Small intestine (tissue), 7 donors: ENCODE results near the gene CALHM1. TPM values are rescaled to one million over a fixed set of nuclear protein-coding genes. Genes with fewer than 3 reads are reported as not detected.

Source experiments
- DNase-seq, 2 donors: peaks; one replicate each; pipeline versions ENCODE4 v3.0.0 to v3.0.0-alpha.2; 2013
- FAIRE-seq: peaks from 2 replicates; lab custom pipeline; 2012; peaks lifted over from hg19 to GRCh38; lab: Jason Lieb, UNC
- H3K27ac ChIP-seq, 3 donors: one replicate each; pipeline ENCODE4 v1.5.1; 2013; ENCODE audit warnings: low read length in 2 of 3, mild to moderate bottlenecking in 2 of 3, control low read depth in 1 of 3, inconsistent platforms in 1 of 3, low read depth in 1 of 3, moderate library complexity in 1 of 3
- H3K27me3 ChIP-seq, 3 donors: one replicate each; pipeline ENCODE4 v1.6.1; 2013; ENCODE audit warnings: low read length in 3 of 3, inconsistent platforms in 1 of 3; ENCODE audit not compliant: control insufficient read depth in 3 of 3, insufficient read depth in 3 of 3
- H3K36me3 ChIP-seq, 3 donors: one replicate each; pipeline ENCODE4 v1.6.1; 2013; ENCODE audit warnings: low read length in 3 of 3, inconsistent platforms in 1 of 3, low read depth in 1 of 3, mild to moderate bottlenecking in 1 of 3, moderate library complexity in 1 of 3; ENCODE audit not compliant: control insufficient read depth in 3 of 3, insufficient read depth in 2 of 3
- H3K4me1 ChIP-seq, 3 donors: one replicate each; pipeline ENCODE4 v1.6.1; 2013; ENCODE audit warnings: low read length in 2 of 3, inconsistent platforms in 1 of 3, low read depth in 1 of 3, mild to moderate bottlenecking in 1 of 3, moderate library complexity in 1 of 3; ENCODE audit not compliant: control insufficient read depth in 3 of 3, insufficient read depth in 2 of 3
- H3K4me3 ChIP-seq, 3 donors: one replicate each; pipeline ENCODE4 v1.5.1; 2013; ENCODE audit warnings: low read length in 3 of 3, control low read depth in 1 of 3, inconsistent platforms in 1 of 3, low read depth in 1 of 3, mild to moderate bottlenecking in 1 of 3, moderate library complexity in 1 of 3
- H3K9me3 ChIP-seq, 2 donors: one replicate each; pipeline ENCODE4 v1.6.1; 2013; ENCODE audit warnings: low read depth in 1 of 2, low read length in 1 of 2; ENCODE audit not compliant: control insufficient read depth in 2 of 2, insufficient read depth in 1 of 2
- WGBS, 3 donors: extraction: QIAGEN DNeasy Blood & Tissue Kit; methylation state at CpG; one replicate each; pipeline ENCODE4 v1.1.7; 2013; 5-methylcytosine and 5-hydroxymethylcytosine counted together
- polyA plus RNA-seq, 4 donors: library from polyadenylated mRNA; stranded (reverse) in 3 of 4; unstranded in 1 of 4; fragments of 200-250 nt in 3 of 4; fragments of 120-200 nt in 1 of 4; gene quantifications; one replicate each; pipeline versions ENCODE4 v1.2.1 to v1.2.3, GENCODE V29; 2013
- donor health status: healthy with polysubstance abuse.
- donor health status: control.
- donor health status: control.
- donor health status: Bipolar disorder and iron deficiency.
- donor health status: healthy.

Gene CALHM1
- polyA plus RNA-seq, 4 donors = 0.03 to 0.06 TPM; not detected in 2

- H3K9me3 ChIP-seq = no peaks in the 10 kb centered on the region
- H3K27me3 ChIP-seq = no peaks in the 10 kb centered on the region
- FAIRE-seq (no peak), DNase-seq (no peak)
- 86 to 93% (median 91%) methylated on average over 22 of the region's 22 CpGs for WGBS, 3 donors
- no peaks in the 10 kb centered on the region for H3K36me3 ChIP-seq
- H3K27ac ChIP-seq = no peak overlapping the region
- no peak overlapping the region for H3K4me3 ChIP-seq
- H3K4me1 ChIP-seq = no peaks in the 10 kb centered on the region
Observed at GRCh38 chr10:103478671-103479070, 20.0 kb upstream of the CALHM1 start.

- no peaks in the 10 kb centered on the region for H3K4me1 ChIP-seq
- whole genome bisulfite sequencing, 3 donors = 71 to 85% (median 74%) methylated on average over 11 of the region's 11 CpGs
- DNase-seq = peak in 1 of 2 donors; percentile 15
- H3K27ac ChIP-seq = no peak overlapping the region
- H3K27me3 ChIP-seq = no peaks in the 10 kb centered on the region
- H3K9me3 ChIP-seq = no peaks in the 10 kb centered on the region
- no peak for FAIRE-seq
- H3K4me3 ChIP-seq = no peak overlapping the region
- no peaks in the 10 kb centered on the region for H3K36me3 ChIP-seq
Observed at GRCh38 chr10:103476046-103476768, 17.5 kb upstream of the CALHM1 start.

- WGBS, 3 donors = 79 to 84% (median 80%) methylated on average over 4 of the region's 4 CpGs
- H3K27me3 ChIP-seq = no peaks in the 10 kb centered on the region
Observed at GRCh38 chr10:103475437-103475836, 16.7 kb upstream of the CALHM1 start.

GRCh38 chr10:103474077-103474476, 15.4 kb upstream of the CALHM1 start:
- DNase-seq (no peak), FAIRE-seq (no peak)
- WGBS, 3 donors = 86 to 92% (median 91%) methylated on average over 3 of the region's 3 CpGs

More at GRCh38 chr10:103475437-103475836, 16.7 kb upstream of the CALHM1 start:
- no peak overlapping the region for H3K27ac ChIP-seq
- H3K4me1 ChIP-seq = no peaks in the 10 kb centered on the region
- H3K36me3 ChIP-seq = no peaks in the 10 kb centered on the region
- DNase-seq (no peak), FAIRE-seq (no peak)
- no peak overlapping the region for H3K4me3 ChIP-seq
- H3K9me3 ChIP-seq = no peaks in the 10 kb centered on the region

GRCh38 chr10:103473261-103473671, 14.6 kb upstream of the CALHM1 start:
- Histone ChIP-seq H3K27ac (no peak overlapping the region), H3K4me1 (no peaks in the 10 kb centered on the region), H3K36me3 (no peaks in the 10 kb centered on the region), H3K4me3 (no peak overlapping the region), H3K27me3 (no peaks in the 10 kb centered on the region), H3K9me3 (no peaks in the 10 kb centered on the region)
- FAIRE-seq (no peak), DNase-seq (peak in 1 of 2 donors; percentile 16)
- 76 to 88% (median 80%) methylated on average over 32 of the region's 32 CpGs for WGBS, 3 donors

More at GRCh38 chr10:103474077-103474476, 15.4 kb upstream of the CALHM1 start:
- Histone ChIP-seq H3K9me3 (no peaks in the 10 kb centered on the region), H3K4me1 (no peaks in the 10 kb centered on the region), H3K27ac (no peak overlapping the region), H3K36me3 (no peaks in the 10 kb centered on the region), H3K27me3 (no peaks in the 10 kb centered on the region), H3K4me3 (no peak overlapping the region)

GRCh38 chr10:103472005-103472404, 13.3 kb upstream of the CALHM1 start:
- Histone ChIP-seq H3K4me3 (no peak overlapping the region), H3K9me3 (no peaks in the 10 kb centered on the region), H3K27me3 (no peaks in the 10 kb centered on the region), H3K27ac (peak overlapping the region in 2 of 3 donors; percentile 0 to 23), H3K36me3 (no peaks in the 10 kb centered on the region), H3K4me1 (no peaks in the 10 kb centered on the region)
- 73 to 89% (median 80%) methylated on average over 2 of the region's 2 CpGs for WGBS, 3 donors
- DNase-seq (no peak), FAIRE-seq (no peak)

GRCh38 chr10:103470761-103471653, 12.3 kb upstream of the CALHM1 start:
- Histone ChIP-seq H3K27ac (peak overlapping the region in 1 of 3 donors; percentile 53), H3K4me3 (no peak overlapping the region), H3K4me1 (no peaks in the 10 kb centered on the region), H3K9me3 (no peaks in the 10 kb centered on the region), H3K36me3 (no peaks in the 10 kb centered on the region), H3K27me3 (no peaks in the 10 kb centered on the region)
- FAIRE-seq (no peak), DNase-seq (peak in 1 of 2 donors; percentile 60)
- 49 to 57% (median 49%) methylated on average over 14 of the region's 14 CpGs for WGBS, 3 donors

- WGBS, 3 donors = 47 to 62% (median 62%) methylated on average over 5 of the region's 5 CpGs
- H3K27ac ChIP-seq = no peak overlapping the region
- FAIRE-seq = no peak
Observed at GRCh38 chr10:103469201-103469600, 10.5 kb upstream of the CALHM1 start.

More at GRCh38 chr10:103469201-103469600, 10.5 kb upstream of the CALHM1 start:
- Histone ChIP-seq H3K9me3 (no peaks in the 10 kb centered on the region), H3K36me3 (no peaks in the 10 kb centered on the region), H3K4me3 (no peak overlapping the region), H3K27me3 (no peaks in the 10 kb centered on the region), H3K4me1 (no peaks in the 10 kb centered on the region)
- DNase-seq = no peak
